ENCODE data around the gene DHRS1. TPM values are rescaled to one million over a fixed set of nuclear protein-coding genes. Genes with fewer than 3 reads are reported as not detected.
A peak's percentile ranks its signal among the peaks of the same experiment; 100 is the strongest.
"Not testable (repeated sequence)": the region's sequence is repeated elsewhere in the genome, so short reads cannot be mapped to it uniquely, and the experiment has no call there.

Gene DHRS1
- total RNA-seq, 2 experiments from 2014 or later, result 31.6 to 33.4 TPM

DNA sequence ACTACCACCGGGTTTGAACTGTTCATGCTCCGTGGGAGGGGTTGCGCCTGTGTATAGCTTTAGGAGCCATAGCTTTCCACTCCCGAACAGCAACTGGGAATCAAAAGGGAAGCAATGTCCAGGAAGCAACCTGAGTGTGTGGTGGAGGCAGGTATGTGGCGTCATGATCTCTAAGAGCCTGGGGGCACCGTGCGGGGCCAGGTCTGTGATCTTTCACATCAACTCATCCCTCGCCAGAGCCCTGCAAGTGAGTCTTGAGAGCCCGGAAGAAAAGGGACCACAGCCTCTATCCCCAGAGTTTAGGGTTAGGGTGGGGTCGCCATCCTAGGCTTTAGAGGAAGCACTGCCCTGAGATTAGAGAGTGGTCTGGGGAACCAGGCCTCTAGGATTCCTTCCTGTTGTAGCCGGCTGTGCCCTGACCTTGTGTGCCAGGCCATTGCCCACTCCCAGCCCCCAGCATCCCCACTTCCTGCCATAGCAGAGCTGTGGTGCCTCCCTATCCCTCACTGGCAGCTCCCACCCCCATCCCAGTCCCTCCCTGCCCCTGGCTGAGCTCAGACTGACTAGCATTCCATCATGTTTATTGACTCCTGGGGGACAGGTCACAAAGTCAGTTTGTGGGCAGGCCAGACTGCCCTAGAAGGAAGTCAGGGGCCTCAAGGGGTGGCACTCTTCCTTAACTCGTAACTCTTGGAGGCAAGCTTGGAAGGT is 36.0 kb upstream of the DHRS1 start:
- DNase-seq, result no peak
- Mint-ChIP-seq H3K4me1 (peaks cover 74% of the 10 kb centered on the region), H3K27ac (no peak overlapping the region), H3K4me3 (no peak overlapping the region), H3K36me3 (ENCODE audit: low read depth) (peaks cover 33% of the 10 kb centered on the region), H3K9me3 (no peaks in the 10 kb centered on the region), H3K27me3 (peaks cover 34% of the 10 kb centered on the region)
- ChIA-PET POLR2A (interaction anchor here (2.6 to 6.6 kb wide), 2 partner anchors 97 to 107 kb away, joined by 16 to 221 read pairs; partner anchors contain the start of genes CBLN3, KHNYN and SDR39U1), CTCF (interaction anchor here (5.1 to 18.8 kb wide), 3 partner anchors 25 to 101 kb away, joined by 30 to 494 read pairs (median 144); partner anchors contain the start of genes CBLN3, CIDEB, KHNYN and LTB4R)

DNA sequence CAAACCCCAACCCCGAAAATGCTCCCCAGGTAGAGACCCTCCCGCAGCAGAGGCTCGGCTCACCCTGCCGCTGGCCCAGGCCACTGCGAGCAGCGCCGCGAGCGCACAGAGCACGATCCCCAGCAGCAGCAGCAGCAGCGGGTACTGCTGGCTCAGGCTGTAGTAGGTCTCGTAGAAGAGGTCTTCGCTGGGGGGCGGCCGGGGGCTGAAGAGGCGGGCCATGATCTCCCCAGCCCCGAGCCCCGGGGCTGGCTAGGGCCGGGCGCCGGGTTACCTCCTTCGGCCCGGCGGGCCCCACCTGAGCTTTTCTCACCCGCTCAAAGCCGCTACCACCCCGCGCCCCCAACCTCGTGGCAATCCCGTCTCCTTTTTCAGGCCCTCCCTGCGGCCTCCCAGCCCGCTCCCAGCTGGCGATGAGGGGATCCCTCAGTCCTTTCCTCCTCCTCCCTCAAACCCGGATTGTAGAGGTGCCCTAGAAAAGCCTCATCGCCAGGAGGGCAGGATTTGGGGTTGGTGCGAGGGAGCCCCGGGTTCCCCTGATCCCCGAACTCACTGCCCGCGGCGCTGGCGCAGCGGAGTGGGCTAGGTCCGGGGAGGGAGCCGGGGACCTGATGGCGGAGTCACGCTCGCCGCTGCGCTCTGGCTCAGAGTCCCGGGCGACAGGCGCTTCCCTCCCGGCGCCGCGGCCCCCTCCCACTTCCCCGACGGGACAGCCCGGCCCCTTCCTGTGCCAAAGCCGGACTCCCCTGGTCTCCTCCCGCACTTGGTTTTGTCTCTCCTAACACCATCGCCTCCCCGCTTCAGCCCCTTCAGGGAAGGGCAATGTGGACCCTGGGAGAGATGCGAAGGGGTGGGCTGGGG is 35.1 kb upstream of the DHRS1 start, which contains the start of gene ADCY4:
Gene ADCY4 (minus strand): TSS at position 641 of the 861 bp plus-strand sequence. CDS start 419 bp downstream, at position 222.
- DNase-seq, result no peak
- H3K27me3 Mint-ChIP-seq, result peaks cover 35% of the 10 kb centered on the region
- peaks cover 77% of the 10 kb centered on the region for H3K4me1 Mint-ChIP-seq
- H3K27ac Mint-ChIP-seq, result no peak within 1 kb of the TSS
- CTCF ChIA-PET, result interaction anchor here (1.2 to 18.8 kb wide), 9 partner anchors 13 to 104 kb away, joined by 3 to 494 read pairs (median 13); partner anchors contain the start of genes CBLN3, CIDEB, DHRS1 and KHNYN
- POLR2A ChIA-PET, result interaction anchor here (1.2 to 6.6 kb wide), 4 partner anchors 89 to 121 kb away, joined by 5 to 221 read pairs (median 12); partner anchors contain the start of genes CBLN3, CHMP4A, KHNYN and SDR39U1
- peaks cover 33% of the 10 kb centered on the region for H3K36me3 Mint-ChIP-seq (ENCODE audit: low read depth)
- H3K9me3 Mint-ChIP-seq, result no peaks in the 10 kb centered on the region
- peak within 1 kb of the TSS; percentile 41 for H3K4me3 Mint-ChIP-seq

DNA sequence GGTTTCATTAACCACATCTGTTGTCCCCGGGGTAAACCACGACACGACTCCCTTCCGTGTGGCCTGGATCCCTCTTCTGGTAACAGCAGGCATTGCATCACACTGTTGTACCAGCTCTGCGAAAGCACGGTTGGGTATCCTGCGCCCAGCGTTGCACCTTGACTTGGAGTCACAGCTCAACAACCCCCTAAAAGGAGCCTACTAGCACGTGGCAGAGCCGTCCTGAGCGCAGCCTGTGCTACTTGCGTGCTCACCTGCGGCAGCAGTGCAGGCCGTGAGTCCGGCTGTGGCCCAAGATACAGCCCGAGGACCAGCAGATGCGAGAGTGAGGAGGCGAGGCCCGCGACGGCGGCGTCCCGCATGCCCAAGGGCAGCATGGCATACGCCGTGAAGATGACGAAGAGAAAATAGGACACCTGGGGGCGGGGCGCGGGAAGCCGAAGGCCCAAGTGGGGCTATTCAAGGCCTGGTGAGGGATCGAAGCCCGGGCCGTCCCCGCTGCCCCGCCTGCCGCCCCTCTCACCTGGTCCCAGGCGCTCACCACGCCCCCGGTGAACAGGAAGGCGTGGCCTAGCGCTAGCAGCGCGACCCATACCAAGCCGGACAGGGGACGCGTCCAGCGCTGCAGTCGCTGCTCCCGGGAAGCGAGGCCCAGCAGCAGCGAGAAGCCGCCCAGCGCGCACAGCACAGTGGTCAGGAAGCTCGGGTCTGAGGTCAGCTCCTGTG is 32.9 kb upstream of the DHRS1 start:
- H3K36me3 Mint-ChIP-seq (ENCODE audit: low read depth), result peaks cover 21% of the 10 kb centered on the region
- peaks cover 81% of the 10 kb centered on the region for H3K4me1 Mint-ChIP-seq
- H3K4me3 Mint-ChIP-seq, result peak overlapping the region; percentile 71
- no peaks in the 10 kb centered on the region for H3K9me3 Mint-ChIP-seq
- POLR2A ChIA-PET, result interaction anchor here (0.5 to 8.4 kb wide), 18 partner anchors 9 to 171 kb away, joined by 3 to 221 read pairs (median 3); partner anchors contain the start of genes CBLN3, KHNYN, LTB4R and LTB4R2
- DNase-seq, result peak; percentile 89
- H3K27me3 Mint-ChIP-seq, result peaks cover 35% of the 10 kb centered on the region
- CTCF ChIA-PET, result interaction anchor here (0.7 to 18.8 kb wide), 31 partner anchors 9 to 366 kb away, joined by 3 to 494 read pairs (median 5); partner anchors contain the start of genes CBLN3, CIDEB, DHRS1 and KHNYN
- H3K27ac Mint-ChIP-seq, result peak overlapping the region; percentile 61

DNA sequence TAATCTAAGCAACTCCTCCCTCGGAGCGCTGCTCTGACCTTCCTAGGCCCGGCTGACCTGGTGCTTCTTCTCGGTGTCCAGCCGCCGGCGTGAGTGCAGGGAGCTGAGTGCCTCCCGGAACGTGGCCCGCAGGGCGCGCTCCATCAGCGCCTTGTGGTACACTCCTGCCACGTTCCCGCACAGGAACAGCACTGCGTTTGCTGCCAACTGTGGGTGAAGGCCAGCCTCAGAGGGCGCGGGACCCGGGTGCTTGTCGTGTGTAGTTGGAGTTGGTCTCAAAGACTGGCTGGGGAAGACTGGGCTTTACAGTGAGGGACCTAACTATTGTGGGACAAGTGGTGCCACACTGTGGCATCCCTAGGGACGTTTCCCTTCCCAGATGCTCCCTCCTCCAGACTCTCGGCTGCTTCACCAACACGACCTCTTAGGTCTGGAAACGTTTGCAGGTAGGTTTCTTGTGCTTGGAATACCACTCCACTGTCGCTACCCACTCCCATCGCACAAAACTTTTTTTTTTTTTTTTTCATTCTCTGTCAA is 32.2 kb upstream of the DHRS1 start:
- Mint-ChIP-seq H3K4me3 (peak overlapping the region; percentile 71), H3K4me1 (peaks cover 84% of the 10 kb centered on the region), H3K27me3 (peaks cover 35% of the 10 kb centered on the region), H3K27ac (peak overlapping the region; percentile 61), H3K9me3 (no peaks in the 10 kb centered on the region), H3K36me3 (ENCODE audit: low read depth) (peaks cover 15% of the 10 kb centered on the region)
- DNase-seq, result no peak
- ChIA-PET POLR2A (interaction anchor here (0.5 to 8.4 kb wide), 17 partner anchors 9 to 170 kb away, joined by 3 to 221 read pairs (median 4); partner anchors contain the start of genes CBLN3, CIDEB, KHNYN and LTB4R), CTCF (interaction anchor here (0.7 to 18.8 kb wide), 20 partner anchors 8 to 367 kb away, joined by 3 to 494 read pairs (median 8); partner anchors contain the start of genes CBLN3, CIDEB, DHRS1 and KHNYN)

DNA sequence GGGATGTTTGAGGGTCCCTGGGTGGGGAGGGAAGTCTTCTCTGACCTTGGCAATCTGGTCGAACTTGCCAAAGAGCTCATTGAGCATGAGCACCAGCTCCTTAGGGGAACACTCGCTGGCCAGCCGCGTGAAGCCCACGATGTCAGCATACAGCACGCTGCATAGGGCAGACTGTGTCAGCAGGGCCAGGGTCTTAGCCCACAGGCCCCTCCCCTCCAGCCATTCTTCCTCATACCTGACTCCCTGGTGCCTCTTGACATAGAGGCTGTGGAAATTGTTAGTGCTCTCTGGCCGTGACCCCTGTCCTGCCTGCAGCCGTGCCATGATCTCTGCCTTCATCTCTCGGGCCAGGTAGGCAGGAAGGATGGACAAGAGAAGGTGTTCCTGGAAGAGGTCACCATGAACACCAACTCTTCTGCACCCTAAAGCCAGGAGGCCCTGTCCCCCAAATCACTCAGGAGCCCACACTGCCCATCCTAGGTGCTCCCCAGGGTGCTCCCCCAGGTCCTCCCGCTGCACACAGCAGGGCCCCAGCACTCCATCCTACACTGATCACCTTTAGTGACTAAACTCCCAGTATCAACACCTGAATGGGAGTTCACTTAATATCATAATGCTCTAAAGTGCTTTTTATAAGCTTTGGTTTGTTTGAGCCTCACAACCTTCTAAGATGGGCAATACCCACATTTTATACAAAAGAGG is 31.5 kb upstream of the DHRS1 start:
- peaks cover 81% of the 10 kb centered on the region for H3K4me1 Mint-ChIP-seq
- peaks cover 36% of the 10 kb centered on the region for H3K27me3 Mint-ChIP-seq
- peaks cover 10% of the 10 kb centered on the region for H3K36me3 Mint-ChIP-seq (ENCODE audit: low read depth)
- H3K27ac Mint-ChIP-seq, result no peak overlapping the region
- ChIA-PET POLR2A (interaction anchor here (0.7 to 8.4 kb wide), 10 partner anchors 9 to 112 kb away, joined by 3 to 221 read pairs (median 4); partner anchors contain the start of genes CBLN3, CIDEB, KHNYN and LTB4R), CTCF (interaction anchor here (1.1 to 18.8 kb wide), 10 partner anchors 8 to 115 kb away, joined by 3 to 494 read pairs (median 16); partner anchors contain the start of genes CBLN3, CIDEB, DHRS1 and KHNYN)
- DNase-seq, result no peak
- no peak overlapping the region for H3K4me3 Mint-ChIP-seq
- H3K9me3 Mint-ChIP-seq, result no peaks in the 10 kb centered on the region

DNA sequence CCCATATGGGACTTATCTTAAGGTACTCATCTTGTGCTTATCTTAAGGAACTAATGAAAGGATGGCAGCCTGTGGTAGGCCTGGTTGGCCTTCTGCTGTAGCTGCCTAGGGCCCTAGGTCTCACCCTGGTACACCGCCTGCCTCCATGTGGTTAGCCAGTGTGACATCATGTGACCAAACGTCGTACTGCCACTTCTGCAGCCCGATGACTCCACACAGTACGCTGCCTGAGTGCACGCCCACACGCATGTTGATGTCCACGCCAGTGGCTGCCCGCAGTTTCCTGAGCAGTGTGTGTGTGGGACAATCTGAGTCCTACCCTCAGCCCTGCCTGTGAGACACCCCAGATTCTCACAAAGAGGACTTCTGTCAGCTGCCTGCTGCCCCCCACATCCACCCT is 30.2 kb upstream of the DHRS1 start:
- H3K4me1 Mint-ChIP-seq, result peaks cover 75% of the 10 kb centered on the region
- peak; percentile 89 for DNase-seq
- peak overlapping the region; percentile 62 for H3K27ac Mint-ChIP-seq
- peaks cover 30% of the 10 kb centered on the region for H3K27me3 Mint-ChIP-seq
- H3K4me3 Mint-ChIP-seq, result peak overlapping the region; percentile 43
- ChIA-PET CTCF (interaction anchor here (1.0 to 18.8 kb wide), 7 partner anchors 19 to 114 kb away, joined by 3 to 494 read pairs (median 6); partner anchors contain the start of genes CBLN3, CIDEB, KHNYN and LTB4R), POLR2A (interaction anchor here (0.8 to 8.4 kb wide), 11 partner anchors 12 to 112 kb away, joined by 3 to 65 read pairs (median 5); partner anchors contain the start of genes CBLN3, CIDEB, DHRS1 and KHNYN)
- no peaks in the 10 kb centered on the region for H3K36me3 Mint-ChIP-seq (ENCODE audit: low read depth)
- no peaks in the 10 kb centered on the region for H3K9me3 Mint-ChIP-seq

DNA sequence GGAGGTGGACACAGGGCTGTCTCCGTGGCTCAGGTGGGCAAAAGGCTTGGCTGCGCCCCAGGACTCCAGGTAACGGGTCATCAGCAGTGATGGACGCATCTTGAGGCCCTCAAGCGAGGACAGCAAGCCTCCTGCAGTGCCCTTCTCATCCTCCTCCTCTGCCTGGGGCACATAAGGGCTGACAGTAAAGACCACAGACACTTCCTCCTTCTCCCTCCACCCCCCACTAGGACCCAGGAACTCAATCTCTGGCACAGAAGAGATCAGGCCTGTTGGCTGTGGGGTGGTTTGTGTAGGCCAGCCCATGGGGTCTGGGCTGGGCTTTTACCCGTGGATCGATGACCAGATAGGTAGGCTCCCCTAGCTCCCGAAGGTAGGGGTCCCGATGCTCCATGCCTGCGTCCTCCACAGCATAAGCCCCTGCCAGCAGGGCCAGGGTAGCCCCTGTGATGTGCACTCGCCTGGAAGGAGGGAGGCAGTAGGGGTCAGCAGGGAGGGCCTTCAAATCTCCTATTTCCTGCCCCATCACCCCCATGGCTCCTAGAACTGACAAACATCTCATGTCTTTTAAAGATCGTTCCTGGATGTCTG is 29.6 kb upstream of the DHRS1 start:
- DNase-seq, result no peak
- ChIA-PET CTCF (interaction anchor here (1.0 to 18.8 kb wide), 8 partner anchors 13 to 114 kb away, joined by 3 to 494 read pairs (median 5); partner anchors contain the start of genes CBLN3, CIDEB, KHNYN and LTB4R), POLR2A (interaction anchor here (0.8 to 8.4 kb wide), 11 partner anchors 11 to 113 kb away, joined by 3 to 65 read pairs (median 5); partner anchors contain the start of genes CBLN3, CIDEB, DHRS1 and KHNYN)
- no peaks in the 10 kb centered on the region for H3K9me3 Mint-ChIP-seq
- no peaks in the 10 kb centered on the region for H3K36me3 Mint-ChIP-seq (ENCODE audit: low read depth)
- H3K27me3 Mint-ChIP-seq, result peaks cover 26% of the 10 kb centered on the region
- H3K27ac Mint-ChIP-seq, result peak overlapping the region; percentile 62
- H3K4me3 Mint-ChIP-seq, result no peak overlapping the region
- H3K4me1 Mint-ChIP-seq, result peaks cover 71% of the 10 kb centered on the region

DNA sequence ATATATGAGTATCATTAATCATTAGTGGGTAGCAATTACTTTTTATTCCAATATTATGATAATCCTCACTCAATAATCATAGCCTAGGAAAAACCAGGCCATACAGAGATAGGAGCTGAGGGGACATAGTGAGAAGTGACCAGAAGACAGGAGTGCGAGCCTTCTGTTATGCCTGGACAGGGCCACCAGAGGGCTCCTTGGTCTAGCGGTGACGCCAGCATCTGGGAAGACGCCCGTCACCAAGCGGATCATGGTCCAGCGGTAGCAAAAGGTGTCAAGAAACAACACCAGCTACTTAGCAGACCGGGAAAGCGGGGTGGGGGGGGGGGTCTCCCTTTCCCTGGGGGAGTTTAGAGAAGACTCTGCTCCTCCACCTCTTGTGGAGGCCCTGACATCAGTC is 28.3 kb upstream of the DHRS1 start:
- H3K4me3 Mint-ChIP-seq; H3K36me3 Mint-ChIP-seq (ENCODE audit: low read depth); H3K27ac Mint-ChIP-seq; H3K9me3 Mint-ChIP-seq: not testable (repeated sequence)
- H3K4me1 Mint-ChIP-seq, result peaks cover 59% of the 10 kb centered on the region
- H3K27me3 Mint-ChIP-seq, result peaks cover 17% of the 10 kb centered on the region
- DNase-seq, result peak; percentile 45
- ChIA-PET POLR2A (interaction anchor here (1.0 to 8.4 kb wide), 6 partner anchors 16 to 104 kb away, joined by 3 to 65 read pairs (median 4); partner anchors contain the start of genes CBLN3, KHNYN, LTB4R and LTB4R2), CTCF (interaction anchor here (1.0 to 18.8 kb wide), 7 partner anchors 11 to 109 kb away, joined by 3 to 494 read pairs (median 8); partner anchors contain the start of genes CBLN3, CIDEB, KHNYN and LTB4R)

DNA sequence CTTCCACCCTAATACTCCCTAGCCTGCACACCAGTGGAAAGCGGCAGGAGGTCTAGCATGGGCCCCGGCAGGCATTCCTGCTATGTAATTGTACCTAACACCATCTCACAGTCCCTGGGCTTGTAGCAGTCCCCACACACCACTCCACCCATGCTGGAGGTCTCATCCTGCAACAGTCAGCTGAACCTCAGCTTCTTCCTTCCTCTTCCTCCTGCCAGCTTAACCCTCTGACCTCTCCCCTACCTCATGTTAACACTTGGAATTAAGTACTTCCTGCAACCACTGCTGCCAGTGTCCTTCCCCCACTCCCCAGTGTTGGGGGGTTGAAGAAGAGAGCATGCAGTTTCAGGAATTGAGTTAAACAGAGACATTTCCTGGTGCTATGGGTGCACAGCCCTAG is 27.7 kb upstream of the DHRS1 start:
- Mint-ChIP-seq H3K27ac (no peak overlapping the region), H3K4me3 (no peak overlapping the region), H3K27me3 (peaks cover 14% of the 10 kb centered on the region), H3K9me3 (no peaks in the 10 kb centered on the region), H3K36me3 (ENCODE audit: low read depth) (no peaks in the 10 kb centered on the region), H3K4me1 (peaks cover 54% of the 10 kb centered on the region)
- DNase-seq, result no peak
- ChIA-PET CTCF (interaction anchor here (0.6 to 18.8 kb wide), 7 partner anchors 12 to 109 kb away, joined by 3 to 494 read pairs (median 5); partner anchors contain the start of genes CBLN3, CIDEB, KHNYN and LTB4R), POLR2A (interaction anchor here (1.0 to 8.4 kb wide), 5 partner anchors 15 to 104 kb away, joined by 3 to 65 read pairs (median 4); partner anchors contain the start of genes CBLN3, KHNYN, LTB4R and LTB4R2)

DNA sequence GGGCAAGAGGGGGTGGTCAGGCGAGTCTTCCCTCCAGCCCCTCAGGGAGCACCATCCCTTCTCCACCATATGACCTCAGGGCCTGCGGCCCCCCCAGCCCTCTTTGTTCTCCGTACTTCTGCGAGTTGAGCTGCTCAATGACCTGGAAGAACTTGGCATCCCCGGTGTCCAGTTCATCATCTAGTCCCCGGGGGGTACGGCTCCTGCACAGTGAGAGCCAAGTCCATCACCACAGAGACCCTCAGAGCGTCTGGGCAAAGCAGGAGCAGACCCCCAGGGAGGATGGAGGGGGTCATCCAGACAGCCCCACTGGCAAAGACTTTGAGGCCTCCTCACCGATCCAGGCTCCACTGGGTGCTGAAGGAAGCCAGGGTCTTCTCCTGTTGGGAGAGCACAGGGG is 26.4 kb upstream of the DHRS1 start:
- peaks cover 8% of the 10 kb centered on the region for H3K27me3 Mint-ChIP-seq
- H3K36me3 Mint-ChIP-seq (ENCODE audit: low read depth), result no peaks in the 10 kb centered on the region
- peaks cover 42% of the 10 kb centered on the region for H3K4me1 Mint-ChIP-seq
- no peaks in the 10 kb centered on the region for H3K9me3 Mint-ChIP-seq
- ChIA-PET POLR2A (interaction anchor here (1.0 to 8.4 kb wide), 2 partner anchors 14 kb away, joined by 3 to 65 read pairs; partner anchors contain the start of genes LTB4R, LTB4R2 and RIPK3), CTCF (interaction anchor here (1.6 to 18.8 kb wide), 2 partner anchors 15 to 102 kb away, joined by 5 to 494 read pairs; partner anchors contain the start of genes CBLN3 and KHNYN)
- H3K4me3 Mint-ChIP-seq, result no peak overlapping the region
- H3K27ac Mint-ChIP-seq, result no peak overlapping the region
- DNase-seq, result no peak

Data from activated CD4-positive, alpha-beta memory T cell treated with anti-CD3 and anti-CD28 coated beads, Interleukin-2, amount 10 ng/mL, durations not matched to agents 7 days and 5 days (primary cell).